GM21737 (cell line): ENCODE results near the gene NELL2.
A peak's percentile ranks its signal among the peaks of the same experiment; 100 is the strongest.
"Not testable (repeated sequence)": the region's sequence is repeated elsewhere in the genome, so short reads cannot be mapped to it uniquely, and the experiment has no call there.

ENCODE experiments used
- ATAC-seq: cut with Tn5 transposase; IDR thresholded peaks from one replicate; pipeline ENCODE4 v1.9.1; 2021; ENCODE audit warnings: mild to moderate bottlenecking, moderate library complexity; ENCODE audit not compliant: unreplicated experiment

Gene NELL2

GRCh38 chr12:44847888-44848702, 28.0 kb downstream of the NELL2 start:
- ATAC-seq = peak; percentile 74

GRCh38 chr12:44847403-44847802, 28.7 kb downstream of the NELL2 start:
- ATAC-seq = no peak

DNA sequence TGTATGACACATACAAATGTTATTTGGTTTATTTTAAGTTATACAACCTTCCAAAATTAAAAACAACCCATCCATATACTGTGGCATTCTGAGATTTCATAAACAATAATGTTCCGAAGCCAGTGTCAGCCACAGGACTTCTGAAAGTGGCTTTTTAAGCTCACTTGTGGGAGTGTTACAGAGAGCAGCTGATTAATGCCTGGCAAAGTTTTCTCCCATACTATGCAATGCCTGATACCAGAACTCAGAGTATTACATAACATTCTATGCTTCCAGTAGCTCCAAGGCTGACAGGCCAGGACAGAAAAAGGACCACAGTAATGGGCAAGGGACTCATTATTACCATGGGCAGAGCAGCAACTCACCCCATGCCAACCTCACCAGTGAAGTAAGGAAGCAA, 29.3 kb downstream of the NELL2 start:
- no peak for ATAC-seq

DNA sequence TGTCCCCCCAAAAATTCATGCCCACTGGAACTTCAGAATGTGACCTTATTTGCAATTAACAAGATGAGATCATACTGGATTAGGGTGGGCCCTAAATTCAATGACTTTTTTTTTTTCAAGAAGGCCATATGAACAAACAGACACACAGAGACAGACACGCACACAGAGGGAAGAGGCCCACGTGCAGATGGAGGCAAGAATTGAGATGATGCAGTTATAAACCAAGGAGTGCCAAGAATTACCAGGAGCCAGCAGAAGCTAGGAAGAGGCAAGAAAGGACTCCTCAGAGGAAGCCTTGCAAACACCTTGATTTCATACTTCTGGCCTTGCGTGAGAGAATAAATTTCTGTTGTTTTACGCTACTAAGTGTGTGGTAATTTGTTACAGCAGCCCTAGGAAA, 33.4 kb downstream of the NELL2 start:
- no peak for ATAC-seq

DNA sequence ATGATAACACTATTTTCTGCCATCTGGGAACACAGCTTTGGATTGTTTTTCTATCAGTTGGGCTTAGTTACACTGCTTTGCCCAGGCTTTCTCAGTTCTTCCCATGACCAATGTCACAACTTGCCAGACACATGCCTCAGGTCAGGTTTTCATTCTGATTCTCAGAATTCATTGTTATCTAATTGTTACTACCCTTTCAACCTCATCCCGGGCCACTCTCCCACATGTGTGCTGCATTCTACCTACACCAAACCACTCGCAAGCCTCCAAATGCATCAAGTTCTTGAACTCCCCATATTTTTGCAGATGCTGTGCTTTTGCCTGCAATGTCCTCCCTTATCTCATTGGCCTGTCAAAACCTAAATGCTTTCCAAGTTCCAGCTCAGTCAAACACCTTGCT, 36.3 kb downstream of the NELL2 start:
- ATAC-seq = no peak

DNA sequence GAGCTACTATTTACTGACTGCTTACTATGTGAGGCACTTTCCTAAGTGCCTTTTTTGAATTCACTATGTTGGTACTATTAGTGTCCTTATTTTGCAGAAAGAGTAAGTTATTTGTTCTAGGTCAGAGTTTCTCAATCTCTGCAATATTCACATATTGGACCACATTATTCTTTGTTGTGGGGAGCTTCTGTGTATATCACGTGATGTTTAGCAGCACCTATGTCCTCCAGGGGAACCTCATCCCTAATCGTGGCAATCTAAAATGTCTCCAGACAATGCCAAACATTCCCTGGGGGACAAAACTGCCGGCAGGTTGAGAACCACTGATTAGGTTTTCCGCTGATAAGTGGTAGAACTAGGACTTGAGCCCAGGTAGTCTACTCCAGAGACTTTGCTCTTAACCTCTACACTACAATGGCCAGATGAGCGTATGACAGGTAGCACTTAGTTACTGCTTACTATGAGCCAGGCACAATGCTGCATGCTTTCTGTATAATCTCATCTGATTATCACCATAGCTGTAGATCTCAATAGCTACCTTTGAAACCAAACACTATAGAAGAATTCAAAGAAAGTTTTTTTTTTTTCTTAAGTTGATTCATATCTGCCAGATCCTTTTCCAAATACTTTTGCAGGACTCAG, 38.9 kb downstream of the NELL2 start:
- ATAC-seq = no peak

DNA sequence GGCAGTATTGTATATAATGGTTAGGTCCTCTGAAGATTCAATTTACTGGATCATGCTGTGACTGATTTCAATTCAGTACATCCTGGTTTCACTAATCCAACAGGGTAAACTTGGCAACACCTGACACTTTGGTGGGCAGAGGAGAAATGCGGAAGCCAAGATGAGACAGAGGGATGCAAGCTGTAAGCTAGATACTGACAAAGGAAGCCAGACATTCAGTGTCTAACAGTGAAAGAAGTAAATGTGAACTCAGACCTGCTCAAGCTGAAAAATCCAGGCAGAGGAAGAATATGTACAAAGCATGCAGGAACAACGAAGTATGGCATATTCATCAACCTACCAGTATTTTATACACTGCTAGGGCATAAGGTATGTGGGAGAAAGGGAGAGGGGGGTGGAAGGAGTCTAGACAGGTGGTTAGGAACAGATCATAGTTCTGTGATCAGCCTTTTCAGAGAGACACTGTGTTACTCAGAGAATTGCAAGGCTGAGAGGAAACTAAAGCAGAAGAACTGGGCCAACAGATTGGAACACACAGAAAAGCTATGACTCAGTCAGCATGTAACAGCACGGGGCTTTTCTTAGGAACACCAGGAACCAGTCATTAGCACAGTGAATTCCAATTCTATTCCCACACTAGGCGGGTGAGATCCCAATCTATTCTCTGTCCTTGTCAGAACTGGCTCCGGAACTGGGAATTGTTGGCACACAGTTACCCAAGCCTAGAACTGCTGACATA, 40.3 kb downstream of the NELL2 start:
- ATAC-seq = no peak

GRCh38 chr12:44834996-44835395, 41.1 kb downstream of the NELL2 start:
- ATAC-seq = not testable (repeated sequence)

DNA sequence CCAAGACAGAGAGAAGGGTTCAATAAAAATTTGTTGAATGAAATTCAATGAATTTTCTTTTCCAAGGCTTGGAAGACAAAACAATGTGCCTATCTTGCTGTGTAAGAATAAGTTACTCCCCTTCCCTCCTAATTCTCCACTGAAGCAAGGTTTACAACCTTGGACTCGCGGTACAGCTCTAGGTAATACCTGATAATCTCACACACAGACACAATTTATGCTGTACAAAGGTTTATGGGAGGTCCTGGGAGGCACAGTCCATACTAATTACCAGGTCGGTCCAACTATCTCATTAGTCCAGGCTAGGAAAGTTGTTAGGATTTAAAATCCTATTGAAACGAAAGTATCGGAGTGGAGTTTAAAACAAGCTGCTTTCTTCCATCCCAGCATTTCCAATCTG, 42.6 kb downstream of the NELL2 start:
- no peak for ATAC-seq

- no peak for ATAC-seq
Observed at GRCh38 chr12:44830566-44831055, 45.5 kb downstream of the NELL2 start.

DNA sequence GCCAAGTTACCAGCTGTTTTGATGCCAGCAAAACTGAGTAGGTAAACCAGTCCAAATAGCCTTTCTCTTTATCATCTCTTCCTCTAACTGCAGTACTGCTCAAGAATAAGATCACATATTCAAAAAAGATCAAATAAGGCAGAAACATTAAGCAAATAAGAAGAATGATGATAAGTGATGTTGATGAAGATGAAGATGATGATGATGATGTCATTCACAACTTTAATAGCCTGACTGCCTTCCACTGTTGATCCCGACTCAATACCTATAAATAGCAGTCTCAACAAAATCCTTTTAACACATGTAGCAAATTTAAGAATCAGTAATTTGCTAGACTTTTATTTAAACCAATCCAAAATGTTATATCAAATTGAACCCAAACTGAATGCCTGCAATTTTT, 47.1 kb downstream of the NELL2 start:
- no peak for ATAC-seq

DNA sequence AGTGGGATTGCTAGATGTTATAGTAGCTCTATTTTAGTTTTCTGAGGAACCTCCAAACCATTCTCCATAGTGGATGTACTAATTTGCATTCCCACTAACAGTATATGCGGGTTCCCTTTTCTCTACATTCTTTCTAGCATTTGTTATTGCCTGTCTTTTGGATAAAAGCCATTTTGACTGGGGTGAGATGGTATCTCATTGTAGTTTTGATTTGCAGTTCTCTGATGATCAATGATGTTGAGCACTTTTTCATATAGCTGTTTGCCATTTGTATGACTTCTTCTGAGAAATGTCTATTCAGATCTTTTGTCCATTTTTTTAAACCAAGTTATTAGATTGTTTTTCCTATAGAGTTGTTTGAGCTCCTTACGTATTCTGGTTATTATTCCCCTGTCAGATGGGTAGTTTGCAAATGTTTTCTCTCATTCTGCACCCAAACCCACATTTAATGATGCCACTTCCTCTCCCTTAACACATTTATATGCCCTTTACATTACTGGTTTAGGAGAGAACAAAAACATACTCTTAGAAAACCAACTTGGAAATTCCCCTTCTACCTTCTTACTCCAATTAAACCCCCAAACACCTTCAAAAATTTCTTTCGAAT, 48.2 kb downstream of the NELL2 start:
- no peak for ATAC-seq

GRCh38 chr12:44821702-44822101, 54.4 kb downstream of the NELL2 start:
- not testable (repeated sequence) for ATAC-seq

DNA sequence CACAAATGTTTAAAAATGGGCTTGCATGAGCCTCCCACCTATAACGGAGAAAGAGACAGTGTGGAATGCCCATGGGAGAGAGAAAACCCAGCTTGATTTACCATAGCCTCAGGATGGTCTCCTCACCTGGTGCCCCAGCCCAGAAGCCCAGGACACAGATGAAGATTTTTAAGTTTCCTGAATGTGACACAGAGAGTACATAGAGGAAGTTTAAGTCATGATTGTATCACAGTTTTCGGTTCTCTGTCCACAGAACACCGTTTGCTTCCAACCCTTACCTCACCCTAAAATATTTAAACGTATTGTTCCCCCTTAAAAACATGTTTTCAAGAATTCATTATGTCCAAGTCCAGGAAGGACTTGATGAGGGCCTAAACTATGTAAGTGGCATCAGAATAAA, 56.2 kb downstream of the NELL2 start:
- ATAC-seq = no peak

DNA sequence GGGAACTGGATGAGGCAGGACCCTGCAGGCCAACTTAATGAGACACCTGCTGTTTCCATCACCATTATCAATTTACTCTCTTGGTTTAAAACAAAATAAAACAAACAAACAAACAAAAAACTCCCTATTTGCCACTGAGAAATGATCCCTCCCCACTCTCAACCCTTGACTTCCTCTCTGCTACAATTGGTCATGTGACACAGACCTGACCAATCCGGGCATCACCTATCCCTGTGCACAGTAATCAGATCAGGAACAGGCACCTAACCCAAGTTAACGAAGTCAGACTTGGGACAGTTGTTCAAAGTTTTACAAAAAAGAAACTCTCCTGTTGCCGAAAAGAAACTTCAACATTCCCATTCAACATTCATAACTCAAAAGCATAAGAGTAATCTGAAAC, 58.4 kb downstream of the NELL2 start:
- ATAC-seq = no peak

- no peak for ATAC-seq
Observed at GRCh38 chr12:44816446-44817017, 59.6 kb downstream of the NELL2 start.

DNA sequence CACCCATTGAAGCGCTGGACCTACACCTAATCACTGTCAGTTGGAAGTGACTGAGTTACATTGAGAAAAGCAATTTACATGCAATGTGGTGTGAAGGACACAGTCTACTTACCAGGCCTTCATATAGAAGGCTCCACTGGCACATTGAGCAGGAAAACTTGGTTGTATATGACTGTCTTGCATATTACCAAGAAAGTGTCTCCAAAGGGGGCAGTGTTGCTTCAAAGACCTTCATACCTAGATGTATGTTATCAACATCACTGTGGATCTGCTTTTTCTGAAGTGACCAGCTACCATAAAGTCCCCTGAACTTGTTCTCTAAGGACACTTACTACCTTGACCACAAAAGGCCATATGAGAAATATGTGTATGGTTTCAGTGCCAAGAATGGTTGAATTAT, 64.1 kb downstream of the NELL2 start:
- ATAC-seq = no peak

GRCh38 chr12:44804068-44804467, 72.0 kb downstream of the NELL2 start:
- ATAC-seq = no peak

- ATAC-seq = no peak
Observed at GRCh38 chr12:44795970-44796369, 80.1 kb downstream of the NELL2 start.

GRCh38 chr12:44788731-44789130, 87.4 kb downstream of the NELL2 start:
- no peak for ATAC-seq

GRCh38 chr12:44780221-44780790, 95.8 kb downstream of the NELL2 start:
- no peak for ATAC-seq
